Effector memory CD4-positive, alpha-beta T cell (primary cell): ENCODE data around the gene TDO2.
"Not testable (repeated sequence)": the region's sequence is repeated elsewhere in the genome, so short reads cannot be mapped to it uniquely, and the experiment has no call there.

ENCODE experiments used
- DNase-seq, 3 donors: peaks; one replicate each; pipeline ENCODE4 v3.0.0-alpha.2; 2020
- H3K27ac ChIP-seq: 2 replicates; pipeline ENCODE4 v1.7.0; 2013; ENCODE audit warnings: mild to moderate bottlenecking, low read length, moderate library complexity; ENCODE audit not compliant: insufficient read depth, poor library complexity, severe bottlenecking
- H3K27me3 ChIP-seq: replicated peaks from 2 replicates; pipeline ENCODE4 v1.7.0; 2013; ENCODE audit warnings: mild to moderate bottlenecking, low read length; ENCODE audit not compliant: insufficient read depth, control insufficient read depth, poor library complexity, severe bottlenecking
- H3K36me3 ChIP-seq: 2 replicates; pipeline ENCODE4 v1.7.0; 2013; ENCODE audit warnings: mild to moderate bottlenecking, low read length, moderate library complexity; ENCODE audit not compliant: control insufficient read depth, insufficient read depth
- H3K4me1 ChIP-seq: 2 replicates; pipeline ENCODE4 v1.7.0; 2013; ENCODE audit warnings: low read length, mild to moderate bottlenecking; ENCODE audit not compliant: control insufficient read depth, insufficient read depth, poor library complexity, severe bottlenecking
- H3K4me3 ChIP-seq: 2 replicates; pipeline ENCODE4 v1.7.0; 2013; ENCODE audit warnings: low read length, low read depth, mild to moderate bottlenecking; ENCODE audit not compliant: insufficient read depth, poor library complexity, severe bottlenecking
- H3K9me3 ChIP-seq: 2 replicates; pipeline ENCODE4 v1.7.0; 2013; ENCODE audit warnings: mild to moderate bottlenecking, low read length, moderate library complexity; ENCODE audit not compliant: control insufficient read depth

Gene TDO2

GRCh38 chr4:155885666-155886065 is 17.8 kb upstream of the TDO2 start:
- H3K27me3 ChIP-seq = no peaks in the 10 kb centered on the region
- DNase-seq = no peak
- H3K4me3 ChIP-seq = no peak overlapping the region
- no peaks in the 10 kb centered on the region for H3K4me1 ChIP-seq
- H3K9me3 ChIP-seq = no peaks in the 10 kb centered on the region
- H3K36me3 ChIP-seq = no peaks in the 10 kb centered on the region
- H3K27ac ChIP-seq = no peak overlapping the region

DNA sequence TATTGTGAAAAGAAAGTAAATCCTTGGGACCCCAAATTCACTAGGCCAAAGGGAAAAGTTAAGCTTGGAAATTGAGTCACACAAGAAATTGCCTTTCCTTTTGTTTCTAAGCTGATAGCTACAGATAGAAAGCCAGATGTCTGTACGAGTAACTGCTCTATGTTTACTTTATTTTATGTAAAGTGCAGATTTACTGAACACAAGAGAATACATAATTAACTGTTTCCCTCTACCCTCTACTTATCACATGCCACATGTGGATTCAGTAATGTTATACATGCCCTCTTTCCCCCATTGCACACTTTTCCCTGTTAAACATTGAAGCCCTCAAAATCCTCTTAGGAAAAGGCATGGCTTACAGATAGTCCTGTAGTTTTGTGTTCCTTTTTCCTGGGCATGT is 16.5 kb upstream of the TDO2 start:
- Histone ChIP-seq H3K9me3 (no peaks in the 10 kb centered on the region), H3K27ac (no peak overlapping the region), H3K36me3 (no peaks in the 10 kb centered on the region), H3K27me3 (no peaks in the 10 kb centered on the region), H3K4me3 (no peak overlapping the region), H3K4me1 (no peaks in the 10 kb centered on the region)
- DNase-seq = no peak

DNA sequence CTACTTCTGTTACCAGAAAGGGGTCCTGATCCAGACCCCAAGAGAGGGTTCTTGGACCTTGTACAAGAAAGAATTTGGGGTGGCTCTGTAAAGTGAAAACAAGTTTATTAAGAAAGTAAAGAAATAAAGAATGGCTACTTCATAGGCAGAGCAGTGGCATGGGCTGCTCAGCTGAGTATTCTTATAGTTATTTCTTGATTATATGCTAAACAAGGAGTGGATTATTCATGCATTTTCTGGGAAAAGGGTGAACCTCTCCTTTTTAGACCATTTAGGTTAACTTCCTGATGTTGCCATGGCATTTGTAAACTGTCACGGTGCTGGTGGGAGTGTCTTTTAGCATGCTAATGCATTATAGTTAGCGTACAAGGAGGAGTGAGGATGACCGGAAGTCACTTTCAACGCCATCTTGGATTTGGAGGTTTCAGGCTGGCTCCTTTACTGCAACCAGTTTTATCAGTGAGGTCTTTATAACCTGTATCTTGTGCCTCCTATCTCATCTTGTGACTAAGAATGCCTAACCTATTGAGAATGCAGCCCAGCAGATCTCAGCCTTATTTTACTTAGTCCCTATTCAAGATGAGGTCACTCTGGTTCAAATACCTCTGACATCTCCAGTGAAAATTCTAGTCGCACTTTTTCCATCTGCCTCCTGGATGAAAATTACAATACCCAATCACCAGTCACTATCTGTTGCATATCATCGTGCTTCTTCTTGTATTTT is 15.5 kb upstream of the TDO2 start:
- Histone ChIP-seq H3K27ac (no peak overlapping the region), H3K36me3 (no peaks in the 10 kb centered on the region)

GRCh38 chr4:155889031-155889793 is 14.3 kb upstream of the TDO2 start:
- no peak for DNase-seq
- H3K27ac ChIP-seq = no peak overlapping the region

More for the DNA sequence above, 15.5 kb upstream of the TDO2 start:
- Histone ChIP-seq H3K27me3 (no peaks in the 10 kb centered on the region), H3K9me3 (no peaks in the 10 kb centered on the region), H3K4me3 (no peak overlapping the region), H3K4me1 (no peaks in the 10 kb centered on the region)
- no peak for DNase-seq

DNA sequence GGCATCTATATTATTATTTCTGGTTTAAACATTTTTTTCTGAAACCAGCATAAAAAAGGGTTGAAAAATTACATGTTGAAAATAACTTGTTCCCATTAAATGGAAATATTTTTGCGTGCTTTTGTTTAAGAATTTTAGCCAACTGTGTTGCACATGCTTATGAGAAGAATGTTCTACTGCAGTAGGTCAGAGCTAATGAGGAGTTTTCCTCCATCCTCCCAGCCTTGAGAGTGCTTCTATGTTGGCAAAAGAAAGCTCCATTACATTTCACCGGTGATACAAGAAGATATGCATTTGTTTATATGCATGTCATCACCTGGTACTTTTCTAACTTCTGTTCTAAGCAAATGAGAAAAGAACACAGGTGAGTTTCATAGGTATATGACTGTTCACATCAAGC is 13.6 kb upstream of the TDO2 start:
- no peak overlapping the region for H3K27ac ChIP-seq
- H3K9me3 ChIP-seq = no peaks in the 10 kb centered on the region
- no peaks in the 10 kb centered on the region for H3K4me1 ChIP-seq
- no peaks in the 10 kb centered on the region for H3K27me3 ChIP-seq
- no peaks in the 10 kb centered on the region for H3K36me3 ChIP-seq
- no peak overlapping the region for H3K4me3 ChIP-seq
- no peak for DNase-seq

More at GRCh38 chr4:155889031-155889793, 14.3 kb upstream of the TDO2 start:
- no peaks in the 10 kb centered on the region for H3K9me3 ChIP-seq
- H3K4me3 ChIP-seq = no peak overlapping the region
- no peaks in the 10 kb centered on the region for H3K36me3 ChIP-seq
- H3K4me1 ChIP-seq = no peaks in the 10 kb centered on the region
- H3K27me3 ChIP-seq = no peaks in the 10 kb centered on the region

- DNase-seq = no peak
- Histone ChIP-seq H3K4me1 (no peaks in the 10 kb centered on the region), H3K27me3 (no peaks in the 10 kb centered on the region), H3K4me3 (no peak overlapping the region), H3K27ac (no peak overlapping the region), H3K9me3 (no peaks in the 10 kb centered on the region), H3K36me3 (no peaks in the 10 kb centered on the region)
These were observed 12.4 kb upstream of the TDO2 start for GRCh38 chr4:155891058-155891457.

- H3K36me3 ChIP-seq, H3K27me3 ChIP-seq, H3K27ac ChIP-seq, DNase-seq, H3K4me3 ChIP-seq, H3K9me3 ChIP-seq, H3K4me1 ChIP-seq: not testable (repeated sequence)
These were observed 5.1 kb upstream of the TDO2 start for GRCh38 chr4:155898371-155898770.

DNA sequence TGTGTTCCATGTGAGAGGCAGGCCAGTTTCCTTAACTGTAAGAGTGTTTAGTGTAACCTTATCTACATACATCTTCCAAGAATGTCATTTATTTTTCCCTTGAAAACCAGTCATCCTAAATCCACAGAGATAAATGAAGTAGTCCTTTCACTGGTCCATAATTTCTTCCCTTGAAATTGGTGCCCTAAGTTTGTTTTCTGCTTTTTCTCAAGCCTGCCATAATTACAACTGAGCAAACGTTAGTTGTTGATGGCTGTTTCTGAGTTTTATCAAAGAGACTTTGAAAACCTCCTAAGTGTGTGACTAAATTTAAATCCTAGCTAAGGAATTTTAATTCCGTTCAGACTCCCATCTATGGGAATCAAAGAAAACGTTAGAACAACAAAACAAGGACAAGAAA is 3.6 kb upstream of the TDO2 start:
- DNase-seq = no peak

DNA sequence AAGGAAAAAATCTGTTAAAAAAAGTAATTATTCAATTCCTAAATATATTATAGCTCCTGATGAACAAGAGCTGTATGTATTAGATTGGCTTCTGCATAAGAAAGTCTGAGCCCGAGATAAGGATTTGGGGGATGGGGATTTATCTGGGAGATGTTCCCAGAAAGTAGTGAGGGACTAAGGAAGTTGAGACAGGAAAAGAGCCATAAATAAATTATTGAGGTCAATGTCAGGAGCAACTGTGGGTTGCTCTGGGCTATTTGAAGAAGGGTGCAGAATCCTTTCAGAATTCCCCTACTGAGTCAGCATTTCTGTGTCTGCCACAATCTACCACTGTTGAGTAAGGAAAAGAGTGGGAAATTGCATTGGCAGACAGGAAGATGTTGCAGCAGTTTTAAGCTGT is 3.1 kb upstream of the TDO2 start:
- no peaks in the 10 kb centered on the region for H3K36me3 ChIP-seq
- H3K27me3 ChIP-seq = no peaks in the 10 kb centered on the region
- no peak for DNase-seq
- H3K4me3 ChIP-seq = no peak overlapping the region
- no peaks in the 10 kb centered on the region for H3K9me3 ChIP-seq
- no peaks in the 10 kb centered on the region for H3K4me1 ChIP-seq
- no peak overlapping the region for H3K27ac ChIP-seq

More for the DNA sequence above, 3.6 kb upstream of the TDO2 start:
- no peaks in the 10 kb centered on the region for H3K9me3 ChIP-seq
- H3K4me1 ChIP-seq = no peaks in the 10 kb centered on the region
- H3K4me3 ChIP-seq = no peak overlapping the region
- no peak overlapping the region for H3K27ac ChIP-seq
- no peaks in the 10 kb centered on the region for H3K27me3 ChIP-seq
- no peaks in the 10 kb centered on the region for H3K36me3 ChIP-seq

DNA sequence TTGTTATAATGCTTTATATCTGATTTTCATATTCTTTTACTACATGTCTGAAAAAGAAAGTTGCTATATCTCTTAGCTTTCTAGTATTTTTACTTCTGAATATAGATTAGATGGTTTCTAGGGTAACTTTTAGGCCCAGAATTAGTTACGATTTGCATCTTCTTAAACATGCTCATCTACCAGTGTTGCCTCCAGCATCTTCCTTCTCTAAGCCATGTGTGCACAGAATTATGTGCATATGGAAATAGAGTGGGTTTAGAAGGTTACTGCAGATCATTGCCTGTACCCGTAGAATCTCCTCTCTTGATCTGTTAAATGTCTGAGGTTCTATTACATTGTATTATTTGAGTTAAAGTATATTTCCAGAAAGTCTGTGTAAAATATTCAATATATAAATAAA is 2.5 kb upstream of the TDO2 start:
- no peaks in the 10 kb centered on the region for H3K27me3 ChIP-seq
- H3K4me3 ChIP-seq = no peak overlapping the region
- no peaks in the 10 kb centered on the region for H3K4me1 ChIP-seq
- DNase-seq = no peak
- no peaks in the 10 kb centered on the region for H3K36me3 ChIP-seq
- no peak overlapping the region for H3K27ac ChIP-seq
- no peaks in the 10 kb centered on the region for H3K9me3 ChIP-seq
